Measurements from ENCODE around the gene ITPR2. TPM values are rescaled to one million over a fixed set of nuclear protein-coding genes. Genes with fewer than 3 reads are reported as not detected.

Gene ITPR2
- total RNA-seq, 6 experiments from 2014 or later = 6.9 to 8.4 (median 7.6) TPM

DNA sequence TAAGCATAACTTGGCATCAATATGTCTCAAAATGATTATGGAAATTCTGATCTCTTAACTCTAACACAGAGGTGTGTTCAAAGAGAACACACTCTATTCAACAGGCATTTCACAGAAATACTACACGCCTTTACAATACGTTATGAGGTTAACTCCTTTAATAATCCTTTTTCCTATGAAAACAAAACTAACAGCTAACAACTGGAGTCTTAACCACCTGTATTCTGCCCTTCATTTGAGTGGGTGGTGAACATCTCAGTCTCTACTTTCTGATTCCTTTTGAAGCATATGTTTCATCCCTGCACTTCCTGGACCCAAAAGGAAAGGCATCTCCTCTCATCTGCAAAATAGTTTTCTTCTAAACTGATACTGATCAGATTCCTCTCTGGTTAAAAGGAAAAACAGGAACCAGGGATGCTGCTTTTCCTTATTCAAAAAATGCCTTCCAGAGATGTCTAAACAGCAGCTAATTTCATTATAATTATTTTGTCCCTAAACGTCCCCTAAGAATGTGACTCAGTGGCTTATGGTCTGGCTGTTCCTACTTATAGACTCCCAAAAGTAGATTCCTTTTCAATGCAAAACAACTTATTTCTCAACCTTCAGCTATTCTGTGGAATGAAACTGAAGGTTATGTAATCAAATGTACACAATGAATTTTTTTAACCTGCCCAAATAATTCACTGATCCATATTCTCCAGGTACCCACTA, 24.1 kb downstream of the ITPR2 start:
- no peak overlapping the region for H3K4me3 Mint-ChIP-seq

DNA sequence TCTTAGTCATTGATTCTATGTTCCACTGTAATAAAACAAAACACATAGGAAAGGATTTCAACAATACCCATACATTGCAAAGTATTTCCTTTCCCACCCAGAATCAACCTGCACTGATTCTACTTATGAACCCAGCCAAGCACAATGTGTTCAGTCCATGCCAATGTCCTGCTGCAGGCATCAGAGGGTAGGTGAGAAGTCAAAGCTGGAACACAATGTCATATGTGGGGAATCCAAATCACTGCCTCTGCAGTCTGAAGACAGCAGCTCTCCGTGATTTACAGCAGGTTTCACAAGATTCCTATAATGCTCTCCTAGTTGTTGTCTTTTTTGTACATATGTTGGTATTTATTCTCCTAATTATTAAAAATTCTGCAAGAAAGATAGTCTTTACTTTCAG, 25.7 kb downstream of the ITPR2 start:
- Mint-ChIP-seq H3K4me1 (ENCODE audit: low read depth) (peaks cover 49% of the 10 kb centered on the region), H3K4me3 (no peak overlapping the region), H3K36me3 (ENCODE audit: low read depth) (no peaks in the 10 kb centered on the region), H3K9me3 (no peaks in the 10 kb centered on the region), H3K27me3 (ENCODE audit: insufficient read depth) (no peaks in the 10 kb centered on the region), H3K27ac (no peak overlapping the region)
- DNase-seq = no peak
- TF ChIP-seq, protein P1, sequence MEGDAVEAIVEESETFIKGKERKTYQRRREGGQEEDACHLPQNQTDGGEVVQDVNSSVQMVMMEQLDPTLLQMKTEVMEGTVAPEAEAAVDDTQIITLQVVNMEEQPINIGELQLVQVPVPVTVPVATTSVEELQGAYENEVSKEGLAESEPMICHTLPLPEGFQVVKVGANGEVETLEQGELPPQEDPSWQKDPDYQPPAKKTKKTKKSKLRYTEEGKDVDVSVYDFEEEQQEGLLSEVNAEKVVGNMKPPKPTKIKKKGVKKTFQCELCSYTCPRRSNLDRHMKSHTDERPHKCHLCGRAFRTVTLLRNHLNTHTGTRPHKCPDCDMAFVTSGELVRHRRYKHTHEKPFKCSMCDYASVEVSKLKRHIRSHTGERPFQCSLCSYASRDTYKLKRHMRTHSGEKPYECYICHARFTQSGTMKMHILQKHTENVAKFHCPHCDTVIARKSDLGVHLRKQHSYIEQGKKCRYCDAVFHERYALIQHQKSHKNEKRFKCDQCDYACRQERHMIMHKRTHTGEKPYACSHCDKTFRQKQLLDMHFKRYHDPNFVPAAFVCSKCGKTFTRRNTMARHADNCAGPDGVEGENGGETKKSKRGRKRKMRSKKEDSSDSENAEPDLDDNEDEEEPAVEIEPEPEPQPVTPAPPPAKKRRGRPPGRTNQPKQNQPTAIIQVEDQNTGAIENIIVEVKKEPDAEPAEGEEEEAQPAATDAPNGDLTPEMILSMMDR (IDR thresholded peaks at IDR 0.05) = no peak

More for the DNA sequence above, 24.1 kb downstream of the ITPR2 start:
- TF ChIP-seq, protein P1 (IDR thresholded peaks at IDR 0.05) = no peak
- H3K27ac Mint-ChIP-seq = no peak overlapping the region
- no peaks in the 10 kb centered on the region for H3K36me3 Mint-ChIP-seq (ENCODE audit: low read depth)
- H3K27me3 Mint-ChIP-seq (ENCODE audit: insufficient read depth) = no peaks in the 10 kb centered on the region
- H3K9me3 Mint-ChIP-seq = no peaks in the 10 kb centered on the region
- peaks cover 39% of the 10 kb centered on the region for H3K4me1 Mint-ChIP-seq (ENCODE audit: low read depth)
- DNase-seq = no peak

- Mint-ChIP-seq H3K4me3 (no peak overlapping the region), H3K4me1 (ENCODE audit: low read depth) (peaks cover 49% of the 10 kb centered on the region), H3K36me3 (ENCODE audit: low read depth) (no peaks in the 10 kb centered on the region), H3K27me3 (ENCODE audit: insufficient read depth) (no peaks in the 10 kb centered on the region), H3K27ac (no peak overlapping the region), H3K9me3 (no peaks in the 10 kb centered on the region)
- TF ChIP-seq, protein P1 (IDR thresholded peaks at IDR 0.05) = no peak
- DNase-seq = no peak
Observed at GRCh38 chr12:26806556-26806955, 26.4 kb downstream of the ITPR2 start.

- Mint-ChIP-seq H3K4me3 (no peak overlapping the region), H3K4me1 (ENCODE audit: low read depth) (peaks cover 42% of the 10 kb centered on the region), H3K27ac (no peak overlapping the region), H3K9me3 (no peaks in the 10 kb centered on the region), H3K36me3 (ENCODE audit: low read depth) (no peaks in the 10 kb centered on the region), H3K27me3 (ENCODE audit: insufficient read depth) (no peaks in the 10 kb centered on the region)
- no peak for DNase-seq
- TF ChIP-seq, protein P1 (IDR thresholded peaks at IDR 0.05) = no peak
Observed at GRCh38 chr12:26805401-26805971, 27.5 kb downstream of the ITPR2 start.

DNA sequence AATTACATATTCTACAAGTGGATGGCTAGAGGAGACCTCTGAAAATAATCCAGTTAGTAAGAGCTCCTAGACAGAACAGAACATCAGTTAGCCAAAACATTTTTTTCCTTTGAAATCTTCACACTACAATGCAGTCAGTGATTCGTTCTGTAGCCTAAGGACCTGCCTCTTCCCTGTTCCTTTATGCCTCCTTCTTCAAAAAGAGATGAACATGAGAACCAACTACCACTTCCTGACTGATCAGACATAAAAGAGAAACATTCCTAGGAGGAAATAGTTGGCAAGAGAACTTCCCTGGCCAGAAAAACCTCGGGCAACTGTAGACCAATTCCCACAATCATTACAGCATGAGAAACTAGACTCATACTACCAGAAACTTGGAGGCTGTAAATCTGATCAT, 29.4 kb downstream of the ITPR2 start:
- DNase-seq = peak; percentile 28
- Mint-ChIP-seq H3K27me3 (ENCODE audit: insufficient read depth) (no peaks in the 10 kb centered on the region), H3K27ac (peak overlapping the region; percentile 83), H3K9me3 (no peaks in the 10 kb centered on the region), H3K4me3 (no peak overlapping the region), H3K36me3 (ENCODE audit: low read depth) (no peaks in the 10 kb centered on the region), H3K4me1 (ENCODE audit: low read depth) (peaks cover 30% of the 10 kb centered on the region)
- TF ChIP-seq, protein P1 (IDR thresholded peaks at IDR 0.05) = no peak

Data from HFFc6 (cell line).